GM19452 (cell line): Measurements from ENCODE around the gene SPON1.
"Not testable (repeated sequence)": the region's sequence is repeated elsewhere in the genome, so short reads cannot be mapped to it uniquely, and the experiment has no call there.

Experiments used
- ATAC-seq: cut with Tn5 transposase; IDR thresholded peaks from one replicate; pipeline ENCODE4 v1.9.1; 2021; ENCODE audit not compliant: unreplicated experiment

SPON1 gene

DNA sequence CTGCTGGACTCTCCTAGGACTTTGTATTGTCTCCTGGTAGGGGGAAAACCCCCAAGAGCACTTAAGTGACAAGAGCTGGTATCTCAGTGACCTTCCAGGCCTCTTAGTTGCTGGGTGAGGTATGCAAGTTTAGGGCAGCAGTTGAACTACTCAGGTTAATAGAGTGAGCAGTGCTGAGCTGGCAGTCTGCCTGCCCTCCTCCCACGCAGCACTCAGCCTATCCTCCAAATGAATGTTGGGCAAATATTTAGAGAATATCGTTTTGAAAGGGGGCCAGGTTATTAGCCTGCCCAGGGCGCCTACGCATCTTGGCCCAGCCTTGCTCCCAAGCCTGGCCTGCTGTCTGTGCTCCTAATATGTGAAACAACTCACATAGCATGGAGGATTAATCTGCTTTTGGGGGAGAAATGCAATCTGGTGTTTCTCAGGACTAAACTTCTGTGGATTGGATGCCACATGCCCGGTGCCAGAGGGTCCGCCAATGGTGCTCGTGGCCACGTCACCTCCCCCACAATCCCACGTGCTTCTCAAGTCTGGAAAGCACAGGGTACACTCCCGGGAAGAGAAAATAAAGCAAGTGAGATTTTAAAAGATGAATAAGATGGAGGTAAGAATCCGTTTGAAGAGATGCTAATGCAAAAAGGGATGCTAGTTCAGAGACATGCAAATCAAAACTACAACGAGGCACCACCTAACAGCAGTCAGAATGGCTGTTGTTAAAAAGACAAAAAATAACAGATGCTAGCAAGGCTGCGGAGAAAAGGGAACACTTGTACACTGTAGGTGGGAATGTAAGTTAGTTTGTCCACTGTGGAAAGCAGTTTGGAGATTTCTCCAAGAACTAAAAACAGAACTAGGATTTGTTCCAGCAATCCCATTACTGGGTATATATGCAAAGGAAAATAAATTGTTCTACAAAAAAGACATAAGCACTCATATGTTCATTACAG lies 67.7 kb downstream of the SPON1 start:
- ATAC-seq = no peak

GRCh38 chr11:14035526-14035925 lies 73.0 kb downstream of the SPON1 start:
- not testable (repeated sequence) for ATAC-seq

DNA sequence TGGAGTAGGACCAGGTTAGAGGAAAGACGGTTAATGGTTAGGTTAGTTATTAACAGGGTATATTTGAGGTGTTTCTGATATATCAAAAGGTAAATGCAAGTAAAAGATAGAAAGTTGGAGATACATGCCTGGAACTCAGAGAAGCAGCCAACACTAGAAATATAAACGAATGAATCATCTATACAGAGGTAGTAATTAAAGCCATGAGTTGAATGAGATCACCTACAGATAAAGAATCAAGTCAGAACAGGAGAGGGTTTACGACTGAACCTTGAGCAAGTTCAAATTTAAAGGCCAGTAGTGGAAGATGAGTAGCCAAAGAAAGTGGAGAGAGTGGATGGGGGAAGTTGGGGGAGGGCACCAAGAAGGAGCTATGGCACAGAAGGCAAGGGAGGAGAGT lies 73.9 kb downstream of the SPON1 start:
- no peak for ATAC-seq

DNA sequence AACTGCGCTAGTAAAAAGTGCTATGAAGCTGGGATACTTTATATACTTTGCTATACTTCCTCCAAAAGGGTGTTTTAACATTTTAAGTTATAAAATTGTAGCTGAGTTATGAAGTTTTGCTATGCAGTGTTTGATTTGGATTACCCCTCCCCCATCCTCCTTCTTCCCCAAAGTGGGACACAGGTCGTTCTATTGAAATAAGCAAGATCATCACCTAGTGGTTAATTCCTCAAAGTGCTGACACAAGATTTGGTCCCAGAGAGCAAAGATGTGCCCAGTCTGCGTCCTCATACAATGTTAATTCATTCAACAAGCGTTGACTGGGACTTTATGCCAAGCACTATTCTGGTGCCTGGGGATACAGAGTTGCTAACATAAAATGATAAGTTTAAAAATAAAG lies 78.5 kb downstream of the SPON1 start:
- ATAC-seq = no peak

- ATAC-seq = no peak
Measured at GRCh38 chr11:14041565-14041964, 79.0 kb downstream of the SPON1 start.

DNA sequence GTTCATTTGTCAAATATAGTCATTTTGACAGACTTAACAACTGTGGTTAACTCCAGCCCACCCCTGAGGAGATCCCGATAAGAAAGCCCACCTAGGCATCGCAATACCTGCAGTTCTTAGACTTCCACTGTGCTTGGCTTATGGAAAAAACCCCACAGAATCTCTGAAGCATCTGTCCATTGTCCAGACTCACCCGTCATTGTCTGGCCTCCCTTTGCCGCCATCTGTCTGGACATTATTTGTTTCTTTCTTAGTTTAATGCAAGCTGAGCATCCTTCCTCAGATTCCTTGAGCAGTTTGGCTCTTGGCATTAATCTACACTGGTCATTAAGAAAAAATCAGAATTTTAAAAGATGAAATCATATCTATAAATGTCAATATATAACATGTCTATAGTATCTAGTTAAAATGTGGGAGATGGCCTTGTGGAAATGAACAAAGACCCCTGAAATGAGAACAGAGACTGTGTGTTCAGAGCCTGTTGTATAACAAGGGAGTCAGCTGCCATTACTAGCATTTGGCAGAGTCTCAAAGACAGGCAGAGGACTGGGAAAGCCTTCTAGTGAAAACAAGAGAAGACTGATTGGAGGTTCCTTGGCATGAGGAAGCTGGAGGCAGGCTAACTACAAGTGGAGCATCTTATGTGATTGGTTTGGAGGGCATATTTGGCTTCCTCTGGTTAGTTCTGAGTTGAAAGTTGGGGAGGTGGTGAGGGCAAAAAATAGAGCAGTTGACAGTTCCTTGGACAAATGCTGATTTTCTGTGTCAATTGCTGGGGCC lies 80.4 kb downstream of the SPON1 start:
- no peak for ATAC-seq

DNA sequence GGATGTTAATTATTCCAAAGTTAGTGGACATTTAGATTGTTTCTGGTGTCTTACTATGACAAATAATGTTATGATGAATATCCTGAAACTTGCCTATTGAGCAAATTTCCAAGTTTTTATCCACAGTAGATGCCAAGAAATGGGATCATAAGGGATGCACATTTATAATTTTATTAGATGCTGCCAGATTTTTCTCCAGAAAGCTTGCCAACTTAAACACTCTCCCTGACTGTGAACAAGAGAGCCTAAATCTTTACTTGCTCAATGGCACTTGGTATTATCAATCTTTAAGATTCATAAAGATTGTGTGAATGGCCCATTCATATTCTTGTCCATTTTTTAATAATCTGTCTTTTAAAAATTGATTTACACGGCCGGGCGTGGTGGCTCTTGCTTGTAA lies 82.4 kb downstream of the SPON1 start:
- no peak for ATAC-seq

GRCh38 chr11:14045417-14045816 lies 82.9 kb downstream of the SPON1 start:
- ATAC-seq = no peak

GRCh38 chr11:14052198-14052597 lies 89.7 kb downstream of the SPON1 start:
- ATAC-seq = no peak

DNA sequence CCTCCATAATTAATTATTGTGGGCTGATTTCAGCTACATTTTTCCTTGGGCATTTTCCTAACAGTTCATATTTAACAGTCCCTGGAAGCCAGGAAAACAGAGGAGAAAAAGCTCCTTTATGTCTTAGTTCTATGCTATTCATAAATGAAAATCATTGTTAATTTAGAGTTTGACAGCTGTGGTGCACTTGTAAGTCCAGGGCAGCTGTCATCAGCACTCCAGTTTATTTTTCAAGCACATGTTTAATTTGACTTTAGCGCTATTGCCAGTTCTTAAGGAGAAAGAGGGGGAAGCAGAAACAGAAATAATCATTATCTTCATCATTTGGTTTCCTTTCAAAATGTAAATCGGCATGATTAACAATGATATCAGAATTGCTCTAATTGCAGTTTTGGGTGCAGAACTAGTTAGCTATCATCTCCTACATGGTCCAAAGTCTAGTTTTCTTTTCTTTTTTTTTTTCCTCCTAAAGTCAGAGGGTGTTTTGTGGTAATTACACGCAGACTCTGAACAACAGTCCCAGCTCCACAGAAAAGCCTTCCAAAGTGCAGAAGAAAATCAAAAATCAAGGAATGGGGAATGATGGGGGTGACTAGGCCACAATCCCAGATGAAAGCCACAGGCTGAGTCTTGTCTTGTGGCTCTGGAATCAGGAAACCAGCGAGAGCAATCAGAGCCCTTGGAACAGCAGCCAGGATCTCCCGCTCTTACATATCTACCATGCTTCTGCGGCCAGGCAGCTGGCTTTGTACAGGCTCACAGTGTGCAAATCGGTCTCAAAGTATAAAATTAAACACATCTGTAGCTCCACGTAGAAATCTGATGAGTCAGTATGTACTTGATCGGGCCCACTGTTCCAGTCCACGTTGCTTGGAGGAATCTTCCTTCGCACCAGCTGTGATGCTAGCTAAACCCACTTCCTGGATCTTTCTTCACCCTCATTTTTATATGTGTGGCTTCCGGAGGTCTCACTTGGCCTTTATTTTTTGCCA lies 91.9 kb downstream of the SPON1 start:
- ATAC-seq = no peak

- no peak for ATAC-seq
Measured at GRCh38 chr11:14055936-14056335, 93.4 kb downstream of the SPON1 start.

DNA sequence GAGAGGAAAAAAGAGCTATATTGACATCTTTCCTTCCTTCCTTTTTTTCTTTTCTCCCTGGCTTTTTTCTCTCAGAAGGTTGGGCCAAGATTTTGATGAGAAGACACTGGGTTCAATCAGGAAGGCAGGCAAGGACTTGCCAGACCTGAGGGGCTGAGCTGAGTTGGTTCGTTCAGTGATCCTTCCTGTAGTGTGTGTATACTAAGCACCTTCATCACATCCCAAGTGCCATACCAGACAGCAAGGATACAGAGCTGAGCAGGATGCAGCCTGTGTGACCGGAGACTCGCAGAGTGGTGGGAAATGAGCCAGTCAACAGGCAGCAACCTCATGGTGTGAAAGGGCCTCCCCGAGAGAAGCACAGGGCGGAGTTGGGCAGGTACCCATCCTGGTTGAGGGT lies 95.5 kb downstream of the SPON1 start:
- no peak for ATAC-seq

- ATAC-seq = no peak
Measured at GRCh38 chr11:14059491-14059890, 97.0 kb downstream of the SPON1 start.

DNA sequence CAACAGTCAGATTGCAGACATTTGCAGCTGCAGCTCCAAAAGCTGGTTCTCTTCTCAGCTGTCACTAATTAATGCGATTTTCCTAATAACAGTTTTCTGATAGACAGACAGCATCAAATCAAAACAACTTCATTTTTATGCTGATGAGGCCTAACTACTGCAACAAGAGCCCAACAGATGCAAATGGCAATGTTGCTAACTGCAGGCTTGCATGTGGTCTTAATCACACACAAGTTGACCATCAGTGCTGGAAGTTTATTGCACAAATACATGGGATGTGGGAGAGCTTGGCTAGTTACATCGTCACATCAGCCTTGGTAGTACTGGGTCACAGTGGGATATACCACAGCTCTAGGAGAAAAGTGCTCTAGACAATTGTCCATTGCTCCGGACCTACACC lies 99.2 kb downstream of the SPON1 start:
- no peak for ATAC-seq

DNA sequence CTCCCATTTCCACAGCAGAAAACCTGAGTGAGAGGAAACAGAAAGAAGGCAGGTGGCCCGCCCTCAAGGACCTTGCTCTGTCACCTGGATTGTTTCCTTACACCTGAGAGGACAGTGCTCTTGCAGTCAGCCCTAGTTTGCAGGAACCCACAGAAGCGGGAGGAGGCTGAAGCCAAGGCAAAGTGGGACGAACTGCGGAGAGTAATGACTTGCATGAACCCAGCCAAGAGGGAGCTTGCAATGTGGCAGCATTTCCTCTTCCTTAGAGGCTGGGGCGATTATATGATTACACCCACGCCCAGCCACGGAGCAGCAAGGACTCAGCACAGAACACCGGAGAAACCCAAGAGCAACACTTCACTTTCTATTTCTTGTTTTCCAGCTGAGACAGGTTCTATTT lies 102.6 kb downstream of the SPON1 start:
- no peak for ATAC-seq

- no peak for ATAC-seq
Measured at GRCh38 chr11:14065681-14066080, 103.2 kb downstream of the SPON1 start.

DNA sequence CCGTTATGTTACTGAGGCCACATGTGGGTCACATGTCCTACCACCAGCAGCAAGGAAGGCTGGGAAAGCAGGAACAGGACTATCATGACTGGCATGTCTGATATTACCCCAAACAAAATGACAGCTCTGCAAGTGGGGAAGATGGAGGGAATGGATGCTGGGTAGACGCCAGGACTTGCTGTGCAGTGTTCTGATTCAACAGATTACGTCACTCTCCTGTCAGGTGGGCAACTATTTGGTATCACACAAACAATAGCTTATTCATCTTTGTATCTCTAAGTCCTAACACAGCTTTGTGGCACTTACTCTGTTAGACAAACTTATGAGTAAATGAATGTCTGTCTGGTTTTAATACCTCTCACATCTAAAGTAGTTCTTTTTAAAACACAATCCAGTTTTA lies 105.2 kb downstream of the SPON1 start:
- no peak for ATAC-seq

DNA sequence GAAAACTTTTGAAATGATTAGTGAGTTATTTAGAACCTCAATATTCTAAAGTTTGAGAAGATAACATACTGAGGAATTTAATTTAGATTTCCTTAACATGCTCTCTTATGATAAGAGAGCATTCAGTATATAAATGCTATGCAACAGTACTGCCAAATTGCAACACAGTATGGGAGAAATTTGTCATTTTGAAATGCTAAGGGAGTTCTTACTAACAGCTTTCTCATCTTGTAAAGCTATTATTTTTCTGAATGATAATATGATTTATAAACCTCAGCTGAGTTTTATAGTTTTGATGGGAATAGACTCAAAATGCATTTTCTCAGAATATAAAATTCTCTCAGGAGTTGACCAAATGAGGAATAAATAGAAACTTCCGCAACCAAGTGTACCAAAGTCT lies 108.4 kb downstream of the SPON1 start:
- no peak for ATAC-seq

GRCh38 chr11:14073849-14074476 lies 111.4 kb downstream of the SPON1 start:
- no peak for ATAC-seq
